ENCODE measurements around the gene H3-3A. TPM values are rescaled to one million over a fixed set of nuclear protein-coding genes. Genes with fewer than 3 reads are reported as not detected.
"Not testable (repeated sequence)": the region's sequence is repeated elsewhere in the genome, so short reads cannot be mapped to it uniquely, and the experiment has no call there.

Gene H3-3A
- total RNA-seq, 1 donor from 2014 or later: 1,150 TPM

GRCh38 chr1:226091461-226091860 is 28.9 kb downstream of the H3-3A start:
- Mint-ChIP-seq H3K27me3 (ENCODE audit: unreplicated experiment) (peaks cover 2% of the 10 kb centered on the region), H3K4me3 (ENCODE audit: unreplicated experiment) (no peak overlapping the region), H3K36me3 (ENCODE audit: unreplicated experiment) (peaks cover 4% of the 10 kb centered on the region), H3K9me3 (ENCODE audit: unreplicated experiment) (peaks cover 8% of the 10 kb centered on the region), H3K4me1 (ENCODE audit: low read depth, unreplicated experiment) (peaks cover 5% of the 10 kb centered on the region), H3K27ac (ENCODE audit: unreplicated experiment) (no peak overlapping the region)
- DNase-seq: no peak
- TF ChIP-seq, protein P1, sequence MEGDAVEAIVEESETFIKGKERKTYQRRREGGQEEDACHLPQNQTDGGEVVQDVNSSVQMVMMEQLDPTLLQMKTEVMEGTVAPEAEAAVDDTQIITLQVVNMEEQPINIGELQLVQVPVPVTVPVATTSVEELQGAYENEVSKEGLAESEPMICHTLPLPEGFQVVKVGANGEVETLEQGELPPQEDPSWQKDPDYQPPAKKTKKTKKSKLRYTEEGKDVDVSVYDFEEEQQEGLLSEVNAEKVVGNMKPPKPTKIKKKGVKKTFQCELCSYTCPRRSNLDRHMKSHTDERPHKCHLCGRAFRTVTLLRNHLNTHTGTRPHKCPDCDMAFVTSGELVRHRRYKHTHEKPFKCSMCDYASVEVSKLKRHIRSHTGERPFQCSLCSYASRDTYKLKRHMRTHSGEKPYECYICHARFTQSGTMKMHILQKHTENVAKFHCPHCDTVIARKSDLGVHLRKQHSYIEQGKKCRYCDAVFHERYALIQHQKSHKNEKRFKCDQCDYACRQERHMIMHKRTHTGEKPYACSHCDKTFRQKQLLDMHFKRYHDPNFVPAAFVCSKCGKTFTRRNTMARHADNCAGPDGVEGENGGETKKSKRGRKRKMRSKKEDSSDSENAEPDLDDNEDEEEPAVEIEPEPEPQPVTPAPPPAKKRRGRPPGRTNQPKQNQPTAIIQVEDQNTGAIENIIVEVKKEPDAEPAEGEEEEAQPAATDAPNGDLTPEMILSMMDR (IDR thresholded peaks at IDR 0.05; ENCODE audit: partially characterized antibody, unreplicated experiment): no peak

- not testable (repeated sequence) for H3K27ac Mint-ChIP-seq (ENCODE audit: unreplicated experiment); H3K4me1 Mint-ChIP-seq (ENCODE audit: low read depth, unreplicated experiment); H3K4me3 Mint-ChIP-seq (ENCODE audit: unreplicated experiment); H3K9me3 Mint-ChIP-seq (ENCODE audit: unreplicated experiment); H3K27me3 Mint-ChIP-seq (ENCODE audit: unreplicated experiment); DNase-seq; H3K36me3 Mint-ChIP-seq (ENCODE audit: unreplicated experiment)
Measured at GRCh38 chr1:226092048-226092820, 29.7 kb downstream of the H3-3A start.

GRCh38 chr1:226092965-226093364 is 30.4 kb downstream of the H3-3A start:
- Mint-ChIP-seq H3K36me3 (ENCODE audit: unreplicated experiment) (peaks cover 4% of the 10 kb centered on the region), H3K9me3 (ENCODE audit: unreplicated experiment) (peaks cover 7% of the 10 kb centered on the region), H3K27ac (ENCODE audit: unreplicated experiment) (no peak overlapping the region), H3K4me1 (ENCODE audit: low read depth, unreplicated experiment) (peaks cover 1% of the 10 kb centered on the region), H3K4me3 (ENCODE audit: unreplicated experiment) (no peak overlapping the region), H3K27me3 (ENCODE audit: unreplicated experiment) (no peaks in the 10 kb centered on the region)
- DNase-seq: no peak
- TF ChIP-seq, protein P1 (IDR thresholded peaks at IDR 0.05; ENCODE audit: partially characterized antibody, unreplicated experiment): no peak

DNA sequence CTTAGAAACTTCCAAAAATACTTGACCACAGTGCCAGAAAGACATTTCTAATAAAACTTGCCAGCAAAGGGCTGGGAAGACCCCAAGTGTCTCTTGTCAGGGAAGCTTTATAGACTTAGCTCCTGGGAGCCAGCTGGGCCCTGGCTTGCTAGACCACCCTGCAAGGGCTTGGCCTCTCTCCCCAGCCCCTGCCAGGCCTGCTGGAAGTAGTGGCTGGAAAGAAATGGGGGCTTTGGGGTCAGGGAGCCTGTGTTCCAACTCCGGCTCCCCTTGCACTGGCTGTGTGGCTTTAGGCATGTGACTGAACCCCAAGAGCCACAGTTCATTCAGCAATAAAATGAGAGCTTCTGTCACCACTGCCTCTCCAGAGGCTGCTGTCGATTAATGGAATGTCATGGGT is 31.1 kb downstream of the H3-3A start:
- Mint-ChIP-seq H3K36me3 (ENCODE audit: unreplicated experiment) (peaks cover 4% of the 10 kb centered on the region), H3K9me3 (ENCODE audit: unreplicated experiment) (peaks cover 7% of the 10 kb centered on the region), H3K27me3 (ENCODE audit: unreplicated experiment) (no peaks in the 10 kb centered on the region), H3K4me3 (ENCODE audit: unreplicated experiment) (no peak overlapping the region), H3K27ac (ENCODE audit: unreplicated experiment) (no peak overlapping the region), H3K4me1 (ENCODE audit: low read depth, unreplicated experiment) (peaks cover 1% of the 10 kb centered on the region)
- TF ChIP-seq, protein P1 (IDR thresholded peaks at IDR 0.05; ENCODE audit: partially characterized antibody, unreplicated experiment): no peak
- DNase-seq: no peak

DNA sequence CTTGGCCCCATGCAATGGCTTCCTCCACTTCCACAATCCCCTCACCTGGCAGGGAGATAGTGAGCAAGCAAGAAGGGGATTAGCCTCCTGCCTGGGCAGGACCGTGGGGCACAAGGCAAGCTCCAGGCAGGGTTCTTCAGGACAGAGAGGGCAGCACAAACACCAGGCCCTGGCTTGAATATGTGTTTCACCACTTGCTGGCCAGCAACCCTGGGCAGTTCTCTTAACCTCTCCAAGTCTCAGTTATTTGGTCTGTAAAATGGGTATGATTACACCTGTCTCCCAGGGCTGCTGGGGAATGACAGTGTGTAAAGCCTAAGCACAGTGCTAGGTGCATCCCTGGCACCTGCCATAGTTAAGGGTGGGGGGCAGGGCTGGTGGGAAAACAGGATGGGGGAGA is 31.9 kb downstream of the H3-3A start:
- H3K27me3 Mint-ChIP-seq (ENCODE audit: unreplicated experiment): peaks cover 1% of the 10 kb centered on the region
- H3K36me3 Mint-ChIP-seq (ENCODE audit: unreplicated experiment): peaks cover 4% of the 10 kb centered on the region
- H3K27ac Mint-ChIP-seq (ENCODE audit: unreplicated experiment): no peak overlapping the region
- DNase-seq: no peak
- TF ChIP-seq, protein P1 (IDR thresholded peaks at IDR 0.05; ENCODE audit: partially characterized antibody, unreplicated experiment): no peak
- H3K4me1 Mint-ChIP-seq (ENCODE audit: low read depth, unreplicated experiment): peaks cover 1% of the 10 kb centered on the region
- no peak overlapping the region for H3K4me3 Mint-ChIP-seq (ENCODE audit: unreplicated experiment)
- H3K9me3 Mint-ChIP-seq (ENCODE audit: unreplicated experiment): peaks cover 7% of the 10 kb centered on the region

Data from glutamatergic neuron (in vitro differentiated cells).